SK-MEL-5 (cell line): ENCODE measurements around the gene BTN2A1. TPM values are rescaled to one million over a fixed set of nuclear protein-coding genes. Genes with fewer than 3 reads are reported as not detected.
A peak's percentile ranks its signal among the peaks of the same experiment; 100 is the strongest.
"Not testable (repeated sequence)": the region's sequence is repeated elsewhere in the genome, so short reads cannot be mapped to it uniquely, and the experiment has no call there.

Experiments
- DNase-seq: peaks from one replicate; pipeline ENCODE4 v3.0.0-alpha.2; 2016; ENCODE audit warnings: low read depth, low spot score
- in situ Hi-C: cut with HindIII; loops from 2 replicates; pipeline ENCODE4 v1.10.0; 2016; ENCODE audit warnings: low sequenced_read_pairs, high pct_unique_total_duplicates, low pct_unique_long_range_greater_than_20kb
- polyA plus RNA-seq, 2 experiments: library from polyadenylated mRNA; depleted of rRNA; stranded (reverse); fragments of >200 nt; gene quantifications; 2 replicates each; pipeline ENCODE4 v1.2.3, GENCODE V29; 2015
- total RNA-seq: library from RNA; depleted of rRNA; stranded (reverse); fragments of >200 nt; shearing (Covaris generic); gene quantifications from 2 replicates; pipeline ENCODE4 v1.2.3, GENCODE V29; 2014; rRNA removed

Gene BTN2A1
- total RNA-seq: 15.1 and 16.7 TPM in 2 replicates
- polyA plus RNA-seq (2015; cell fraction: cytosol; rRNA removed): 6.7 and 10.1 TPM in 2 replicates
- 33.1 and 36.8 TPM in 2 replicates for polyA plus RNA-seq (2015; cell fraction: nucleus; rRNA removed)

GRCh38 chr6:26457806-26458688 is at the start of gene BTN2A1:
Gene BTN2A1 (plus strand): TSS chr6:26457955. CDS start chr6:26458637, 682 bp downstream.
- in situ Hi-C loops: no loop called here
- DNase-seq: peak; percentile 98

GRCh38 chr6:26408828-26409730 is 48.7 kb upstream of the BTN2A1 start:
- in situ Hi-C loops: no loop called here

GRCh38 chr6:26411751-26412150 is 46.0 kb upstream of the BTN2A1 start:
- DNase-seq: peak; percentile 46
- in situ Hi-C loops: no loop called here

More at GRCh38 chr6:26408828-26409730, 48.7 kb upstream of the BTN2A1 start:
- no peak for DNase-seq

- in situ Hi-C loops: no loop called here
- no peak for DNase-seq
Measured at GRCh38 chr6:26412228-26412627, 45.5 kb upstream of the BTN2A1 start.

- in situ Hi-C loops: no loop called here
- no peak for DNase-seq
Measured at GRCh38 chr6:26412954-26413353, 44.8 kb upstream of the BTN2A1 start.

GRCh38 chr6:26414281-26414680 is 43.5 kb upstream of the BTN2A1 start:
- in situ Hi-C loops: no loop called here
- DNase-seq: no peak

- in situ Hi-C loops: no loop called here
- DNase-seq: no peak
Measured at GRCh38 chr6:26415036-26415614, 42.6 kb upstream of the BTN2A1 start.

- in situ Hi-C loops: no loop called here
- no peak for DNase-seq
Measured at GRCh38 chr6:26415791-26416190, 42.0 kb upstream of the BTN2A1 start.

GRCh38 chr6:26416288-26416687 is 41.5 kb upstream of the BTN2A1 start:
- in situ Hi-C loops: no loop called here
- DNase-seq: no peak

- DNase-seq, in situ Hi-C loops: not testable (repeated sequence)
Measured at GRCh38 chr6:26418077-26418476, 39.7 kb upstream of the BTN2A1 start.

GRCh38 chr6:26418795-26419194 is 39.0 kb upstream of the BTN2A1 start:
- in situ Hi-C loops, DNase-seq: not testable (repeated sequence)

- DNase-seq: peak; percentile 76
- in situ Hi-C loops: no loop called here
Measured at GRCh38 chr6:26420688-26421171, 37.0 kb upstream of the BTN2A1 start.

GRCh38 chr6:26421259-26422144 is 36.3 kb upstream of the BTN2A1 start:
- in situ Hi-C loops: no loop called here
- DNase-seq: peak; percentile 97

- no peak for DNase-seq
- in situ Hi-C loops: no loop called here
Measured at GRCh38 chr6:26422329-26422728, 35.4 kb upstream of the BTN2A1 start.

- no peak for DNase-seq
- in situ Hi-C loops: no loop called here
Measured at GRCh38 chr6:26426691-26427450, 30.9 kb upstream of the BTN2A1 start.

GRCh38 chr6:26427451-26427809 is 30.3 kb upstream of the BTN2A1 start:
- in situ Hi-C loops: no loop called here
- DNase-seq: no peak
